Fibroblast of villous mesenchyme (primary cell): ENCODE results near the gene MAGEC3. TPM values are rescaled to one million over a fixed set of nuclear protein-coding genes. Genes with fewer than 3 reads are reported as not detected.
"Not testable (repeated sequence)": the region's sequence is repeated elsewhere in the genome, so short reads cannot be mapped to it uniquely, and the experiment has no call there.

Experiments used
- DNase-seq: peaks from one replicate; pipeline ENCODE4 v3.0.0-alpha.2; 2010; ENCODE audit warnings: low read depth
- H3K4me3 ChIP-seq: 2 replicates; pipeline ENCODE4 v1.5.1; 2011; ENCODE audit warnings: low read depth, mild to moderate bottlenecking, low read length
- CTCF ChIP-seq: IDR thresholded peaks from 2 replicates; pipeline ENCODE4 v1.5.1; 2012; ENCODE audit warnings: low read depth, mild to moderate bottlenecking, low read length; ENCODE audit not compliant: insufficient read depth
- total RNA-seq: library from RNA; depleted of rRNA; stranded (reverse); fragments of >200 nt; gene quantifications from 2 replicates; pipeline ENCODE4 v1.2.3, GENCODE V29; 2012

MAGEC3 gene
- total RNA-seq, 1 donor: not detected

GRCh38 chrX:141839856-141840255 is 1.7 kb downstream of the MAGEC3 start:
- H3K4me3 ChIP-seq: no peak overlapping the region
- DNase-seq: no peak
- TF ChIP-seq CTCF: no peak

GRCh38 chrX:141857479-141857878 is 19.4 kb downstream of the MAGEC3 start:
- no peak for DNase-seq
- no peak overlapping the region for H3K4me3 ChIP-seq
- TF ChIP-seq CTCF: no peak

- no peak overlapping the region for H3K4me3 ChIP-seq
- no peak for TF ChIP-seq CTCF
- DNase-seq: no peak
Measured at GRCh38 chrX:141879616-141880015, 41.5 kb downstream of the MAGEC3 start.

- not testable (repeated sequence) for H3K4me3 ChIP-seq, DNase-seq
Measured at GRCh38 chrX:141888811-141889210, 50.7 kb downstream of the MAGEC3 start.

GRCh38 chrX:141894733-141895132 is 56.6 kb downstream of the MAGEC3 start:
- no peak overlapping the region for H3K4me3 ChIP-seq
- no peak for DNase-seq
- no peak for TF ChIP-seq CTCF

- DNase-seq: no peak
- no peak overlapping the region for H3K4me3 ChIP-seq
- TF ChIP-seq CTCF: no peak
Measured at GRCh38 chrX:141897690-141898089, 59.6 kb downstream of the MAGEC3 start.

GRCh38 chrX:141902366-141902765 is 64.2 kb downstream of the MAGEC3 start:
- H3K4me3 ChIP-seq: no peak overlapping the region
- DNase-seq: no peak
- no peak for TF ChIP-seq CTCF
